Fibroblast of skin of scalp (primary cell): ENCODE measurements around the gene STRN3.
"Not testable (repeated sequence)": the region's sequence is repeated elsewhere in the genome, so short reads cannot be mapped to it uniquely, and the experiment has no call there.

ENCODE experiments used
- DNase-seq: peaks from one replicate; pipeline ENCODE4 v3.0.0-alpha.2; 2013

Gene STRN3

GRCh38 chr14:31030469-31030868 lies 4.3 kb upstream of the STRN3 start:
- DNase-seq: no peak

- DNase-seq: no peak
Measured at GRCh38 chr14:31029016-31029970, 3.1 kb upstream of the STRN3 start.

- no peak for DNase-seq
Measured at GRCh38 chr14:31027847-31028246, 1.7 kb upstream of the STRN3 start.

- peak; percentile 99 for DNase-seq
Measured at GRCh38 chr14:31026450-31027235, 464 bp upstream of the STRN3 start.

- DNase-seq: peak; percentile 21
Measured at GRCh38 chr14:31025367-31026076, 657 bp downstream of the STRN3 start, which contains the start of gene AP4S1. Gene AP4S1, plus strand, starts transcription at chr14:31025649. Its CDS starts 40,548 bp downstream, at chr14:31066197.

GRCh38 chr14:31024577-31025366 lies 1.4 kb downstream of the STRN3 start:
- peak; percentile 7 for DNase-seq

GRCh38 chr14:31024010-31024480 lies 2.1 kb downstream of the STRN3 start:
- no peak for DNase-seq

- no peak for DNase-seq
Measured at GRCh38 chr14:31022386-31022785, 3.8 kb downstream of the STRN3 start.

- DNase-seq: no peak
Measured at GRCh38 chr14:31021576-31021949, 4.6 kb downstream of the STRN3 start.

- no peak for DNase-seq
Measured at GRCh38 chr14:31020834-31021575, 5.2 kb downstream of the STRN3 start.

- no peak for DNase-seq
Measured at GRCh38 chr14:31018057-31018645, 8.0 kb downstream of the STRN3 start.

- no peak for DNase-seq
Measured at GRCh38 chr14:31013841-31014240, 12.3 kb downstream of the STRN3 start.

GRCh38 chr14:31010935-31011334 lies 15.2 kb downstream of the STRN3 start:
- no peak for DNase-seq

GRCh38 chr14:31009836-31010574 lies 16.2 kb downstream of the STRN3 start:
- no peak for DNase-seq

GRCh38 chr14:31006703-31007102 lies 19.5 kb downstream of the STRN3 start:
- DNase-seq: no peak

- not testable (repeated sequence) for DNase-seq
Measured at GRCh38 chr14:31004007-31004406, 22.2 kb downstream of the STRN3 start.

- no peak for DNase-seq
Measured at GRCh38 chr14:31003284-31003683, 22.9 kb downstream of the STRN3 start.

GRCh38 chr14:31001339-31001658 lies 24.9 kb downstream of the STRN3 start:
- no peak for DNase-seq

GRCh38 chr14:31000629-31001338 lies 25.4 kb downstream of the STRN3 start:
- DNase-seq: no peak
